ENCODE data around the gene PARD3B.
A peak's percentile ranks its signal among the peaks of the same experiment; 100 is the strongest.

The PARD3B gene

DNA sequence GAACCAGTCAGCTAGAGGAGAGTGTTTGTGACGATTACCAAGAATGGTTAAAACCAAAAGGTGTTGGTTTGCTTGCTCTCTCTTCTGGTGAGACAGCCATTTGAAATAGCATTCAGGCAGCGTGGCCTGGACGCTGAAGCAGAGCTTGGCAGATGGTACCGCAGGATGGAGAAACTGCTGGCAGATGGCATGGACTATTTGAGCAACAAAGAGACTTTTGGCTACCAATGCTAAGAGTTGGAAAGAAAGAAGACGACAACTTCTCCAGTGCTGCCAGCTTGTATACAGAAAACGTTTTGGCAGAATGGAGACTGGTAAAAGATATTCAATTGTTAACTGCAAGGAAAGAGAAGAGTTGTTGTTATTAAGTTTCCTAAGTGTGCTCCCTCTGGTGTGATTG, 315.0 kb downstream of the PARD3B start:
- DNase-seq = peak; percentile 96

DNA sequence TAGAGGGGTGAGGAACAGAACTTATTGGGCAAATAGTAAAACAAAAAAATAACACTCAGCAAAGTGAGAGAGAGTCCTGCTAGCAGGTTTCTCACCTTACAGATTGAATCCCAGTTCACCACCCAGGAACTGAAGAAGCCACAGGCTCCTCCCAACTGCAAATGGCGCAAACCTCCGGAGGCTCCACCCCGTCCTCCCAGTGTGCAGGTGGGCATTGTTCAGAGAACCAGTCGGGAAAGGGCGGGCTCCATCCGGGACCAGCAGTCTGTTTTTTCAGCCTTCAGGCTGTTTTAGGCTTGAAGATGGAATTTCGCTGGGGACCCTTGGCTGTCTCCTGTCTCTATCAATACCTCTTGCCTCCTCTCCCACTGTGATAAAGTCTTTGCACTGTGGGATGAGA, 317.5 kb downstream of the PARD3B start:
- DNase-seq = no peak

DNA sequence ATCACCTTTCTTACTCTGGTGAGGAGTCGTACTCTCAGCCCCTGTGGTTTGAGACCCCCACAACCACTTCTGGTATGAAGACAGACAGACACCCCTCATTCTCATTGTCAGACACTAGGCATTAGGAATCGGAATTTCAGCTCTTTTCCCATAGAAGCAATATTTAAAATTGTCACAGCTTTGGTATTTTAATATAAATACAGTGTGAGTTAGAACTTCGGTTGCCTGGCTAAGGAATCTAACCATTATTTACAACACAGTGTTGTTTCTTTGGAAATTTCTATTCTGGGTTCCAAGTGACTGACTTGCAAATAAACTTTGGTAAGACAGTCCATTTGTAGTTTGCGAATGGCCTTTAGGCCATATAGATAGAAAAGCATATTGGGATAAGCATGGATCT, 318.1 kb downstream of the PARD3B start:
- DNase-seq = no peak

DNA sequence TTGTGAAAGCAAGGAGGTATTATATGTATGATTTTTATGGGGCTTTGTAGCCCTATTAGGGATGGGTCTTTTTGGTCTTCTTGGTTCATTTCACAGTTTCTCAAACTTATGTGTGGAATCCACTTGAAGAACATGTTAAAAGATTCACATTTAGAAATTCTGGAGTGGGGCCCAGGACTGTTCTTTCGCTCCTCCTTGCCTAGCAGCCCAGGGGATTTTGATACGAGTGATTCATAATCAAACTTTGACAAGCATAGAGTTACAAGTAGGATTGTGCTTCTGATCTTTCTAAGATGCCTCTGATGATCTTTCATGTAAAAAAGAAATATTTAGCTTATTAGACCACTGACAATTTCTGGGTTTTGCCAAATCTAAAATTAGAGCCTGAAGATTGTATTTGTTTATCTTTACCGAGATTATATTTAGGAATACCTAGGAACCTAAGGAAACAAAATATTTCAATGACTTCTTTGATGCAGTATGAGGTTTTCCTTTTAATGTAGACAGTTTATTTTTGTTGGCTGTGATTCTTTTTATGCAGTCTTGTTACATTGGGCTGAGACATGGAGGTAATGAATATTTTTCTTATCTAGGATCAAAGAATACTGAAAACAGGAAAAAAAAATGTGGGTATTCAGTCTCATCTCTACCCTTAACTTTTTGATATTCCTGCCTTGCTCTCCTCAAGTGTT, 324.0 kb downstream of the PARD3B start:
- DNase-seq = no peak

DNA sequence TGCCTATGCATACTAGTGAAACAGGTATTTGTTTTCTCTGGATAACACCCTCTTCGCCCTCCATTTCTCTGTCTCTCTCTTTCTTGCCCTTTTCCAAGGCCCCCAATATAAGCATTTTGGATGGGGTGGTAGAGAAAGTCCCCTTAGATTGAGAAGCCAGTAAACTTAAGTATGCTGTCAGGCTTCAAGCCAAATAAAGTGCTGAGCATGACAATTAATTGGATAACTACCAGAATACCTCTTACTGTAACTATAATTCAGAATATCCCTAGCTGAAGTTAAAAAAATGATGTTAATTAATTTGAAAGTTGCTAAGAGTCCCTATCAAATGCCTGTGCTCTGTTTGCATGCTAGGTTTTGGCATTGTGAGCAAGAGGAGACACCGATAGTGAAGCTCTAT, 324.8 kb downstream of the PARD3B start:
- DNase-seq = no peak

DNA sequence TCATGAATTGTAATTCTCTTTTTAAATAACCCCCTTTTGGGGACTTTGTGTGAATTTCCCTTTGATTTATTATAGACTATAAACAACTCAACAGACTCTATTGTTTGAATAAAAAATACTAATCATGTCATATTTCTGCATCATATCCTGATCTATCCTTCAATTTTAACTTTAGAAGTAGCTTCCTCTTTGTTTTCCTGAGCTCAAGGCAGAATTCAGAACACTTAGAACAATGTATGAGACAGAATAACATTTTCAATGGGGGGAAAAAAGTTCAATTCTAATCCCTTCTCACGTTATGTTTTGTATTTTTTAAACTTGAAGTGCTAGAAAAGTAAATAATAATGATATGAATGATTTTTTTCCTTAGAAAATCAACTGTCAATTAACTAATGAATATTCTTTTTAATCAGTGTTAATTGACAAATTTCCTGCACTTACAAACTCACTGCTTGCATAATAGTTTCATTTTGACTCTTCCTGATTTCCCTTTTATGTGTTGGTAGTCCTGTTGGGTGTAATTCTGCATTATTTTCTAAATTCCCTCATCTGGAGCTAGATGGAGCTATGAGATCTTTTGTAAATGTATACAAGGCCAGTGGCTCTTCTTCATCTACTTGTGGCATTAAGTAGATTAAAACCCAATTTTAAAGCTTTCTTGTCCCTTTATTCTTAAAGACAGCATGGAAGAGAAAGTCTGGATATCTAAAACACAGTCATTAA, 326.1 kb downstream of the PARD3B start:
- DNase-seq = peak; percentile 59

DNA sequence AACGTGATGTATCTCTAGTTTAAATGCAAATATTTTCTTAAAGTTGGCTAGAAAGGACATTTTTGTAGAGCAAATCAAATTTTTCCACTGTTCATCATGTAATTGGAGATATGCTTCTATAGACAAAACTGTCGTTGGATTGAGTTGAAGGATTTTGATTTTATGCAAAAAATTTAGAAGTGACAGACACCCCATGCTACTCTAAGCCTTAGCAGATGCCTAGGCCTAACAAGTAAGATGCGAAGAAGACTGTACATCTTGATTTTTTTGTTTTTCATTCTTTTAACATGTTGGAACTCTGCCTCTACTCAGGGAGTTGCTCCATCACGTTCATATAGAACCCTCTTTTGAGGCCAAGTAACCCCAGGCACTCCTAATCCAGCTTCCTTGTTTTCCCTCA, 331.0 kb downstream of the PARD3B start:
- DNase-seq = no peak

DNA sequence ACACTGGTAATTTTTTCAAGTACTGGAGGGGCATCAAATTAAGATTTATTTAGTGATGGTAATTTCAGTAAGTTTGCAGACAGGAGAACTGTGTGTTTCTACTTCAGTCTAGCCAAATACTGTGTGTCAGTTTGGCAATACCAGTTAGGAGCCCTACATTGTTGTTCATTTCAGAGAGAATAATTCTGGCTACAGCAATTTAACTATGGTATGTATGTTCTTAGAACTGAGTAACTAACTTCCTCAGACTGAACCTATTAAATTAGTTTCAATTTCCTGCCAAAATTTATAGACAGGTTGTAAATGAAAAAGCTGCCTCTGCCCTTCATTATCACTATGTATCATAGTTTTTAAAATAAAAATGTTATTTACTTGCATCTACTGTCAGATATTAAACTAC, 332.4 kb downstream of the PARD3B start:
- no peak for DNase-seq

DNA sequence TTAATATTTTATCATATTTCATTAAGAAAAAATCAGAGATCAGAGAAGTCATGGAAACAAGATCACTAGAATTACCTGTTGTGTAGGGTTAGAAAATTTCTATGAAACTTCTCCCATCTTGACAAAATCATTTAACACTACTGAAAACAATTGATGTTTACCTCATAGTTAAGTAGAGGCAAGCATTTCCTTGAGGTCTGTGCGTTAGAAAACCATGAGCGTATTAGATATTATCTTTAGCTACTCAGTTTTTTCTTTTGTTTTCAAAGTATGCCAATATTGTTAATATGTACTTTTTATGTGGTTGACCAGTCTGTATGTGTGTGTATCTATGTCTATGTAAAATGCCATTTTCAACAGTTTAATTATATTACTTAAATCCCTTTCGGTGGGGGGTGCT, 335.7 kb downstream of the PARD3B start:
- no peak for DNase-seq

DNA sequence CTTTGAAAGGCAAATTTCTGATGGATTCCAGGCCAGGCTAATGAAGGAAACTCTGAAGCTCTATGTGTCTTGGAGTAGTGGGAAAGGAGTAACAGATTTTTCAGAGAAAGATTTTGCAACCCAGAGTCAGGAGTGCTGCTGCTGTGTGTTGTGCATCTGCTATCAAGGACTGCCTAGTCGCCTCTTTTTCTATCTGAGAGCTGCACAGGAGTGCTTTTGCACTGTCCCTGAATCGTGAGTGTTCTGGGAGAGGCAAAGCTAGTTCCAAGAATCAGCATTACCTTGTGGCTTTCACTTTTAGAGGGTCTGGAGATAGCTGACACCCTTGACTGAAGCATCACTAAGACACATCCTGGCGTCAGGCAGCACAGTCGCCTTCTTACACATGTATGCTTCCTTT, 336.4 kb downstream of the PARD3B start:
- DNase-seq = no peak

DNA sequence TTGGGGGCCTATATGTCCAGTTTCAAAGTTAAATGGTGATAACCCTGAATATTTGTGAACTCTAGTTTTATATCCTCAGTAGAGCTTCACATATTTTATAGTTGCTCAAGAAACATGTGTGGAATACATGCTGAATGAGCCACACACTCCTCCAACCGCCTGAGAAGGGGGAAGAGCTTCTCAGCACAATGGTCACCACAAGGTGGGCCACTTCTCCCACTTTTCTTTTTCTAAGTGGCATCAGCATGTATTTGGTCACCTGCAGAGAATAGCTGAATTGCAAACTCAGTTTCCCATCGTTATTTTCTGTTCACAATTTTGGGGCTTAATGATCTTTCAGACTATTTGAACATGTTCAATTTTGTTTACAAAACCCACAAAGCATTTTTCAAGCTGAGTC, 340.5 kb downstream of the PARD3B start:
- no peak for DNase-seq

DNA sequence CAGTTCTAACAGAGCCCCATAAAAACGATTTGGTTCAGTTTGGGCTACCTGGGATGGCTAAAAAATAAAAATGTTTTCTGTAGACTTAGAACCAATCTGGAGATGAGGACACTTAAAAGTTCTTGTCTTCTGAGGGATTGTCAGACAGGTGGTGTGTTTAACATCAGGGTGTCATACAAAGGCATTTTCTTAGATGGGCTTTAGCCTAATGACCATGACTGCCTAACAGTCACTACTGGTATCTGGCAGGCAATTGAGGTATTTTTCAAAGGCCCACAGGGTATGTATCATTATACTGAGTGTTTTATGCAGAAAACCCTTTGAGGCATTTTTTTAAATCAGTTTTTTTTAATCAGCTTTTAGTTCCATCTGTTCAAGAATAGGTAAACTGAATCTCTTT, 341.4 kb downstream of the PARD3B start:
- DNase-seq = no peak

DNA sequence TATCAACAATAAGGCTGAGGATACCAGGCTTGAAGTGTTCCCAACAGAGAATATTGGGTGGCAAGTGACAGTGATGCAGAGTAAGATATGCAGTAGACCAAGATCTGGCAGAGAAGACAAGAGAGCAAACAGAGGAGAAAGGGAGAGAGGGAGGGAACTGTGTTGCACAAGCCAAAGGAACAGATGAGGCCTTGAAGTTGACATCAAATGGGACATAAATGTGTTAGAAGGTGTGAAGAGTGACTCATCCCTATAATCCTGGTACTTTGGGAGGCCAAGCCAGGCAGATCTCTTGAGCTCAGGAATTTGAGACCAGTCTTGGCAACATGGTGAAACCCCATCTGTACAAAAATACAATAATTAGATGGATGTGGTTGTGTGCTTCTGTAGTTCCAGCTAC, 342.9 kb downstream of the PARD3B start:
- DNase-seq = no peak

DNA sequence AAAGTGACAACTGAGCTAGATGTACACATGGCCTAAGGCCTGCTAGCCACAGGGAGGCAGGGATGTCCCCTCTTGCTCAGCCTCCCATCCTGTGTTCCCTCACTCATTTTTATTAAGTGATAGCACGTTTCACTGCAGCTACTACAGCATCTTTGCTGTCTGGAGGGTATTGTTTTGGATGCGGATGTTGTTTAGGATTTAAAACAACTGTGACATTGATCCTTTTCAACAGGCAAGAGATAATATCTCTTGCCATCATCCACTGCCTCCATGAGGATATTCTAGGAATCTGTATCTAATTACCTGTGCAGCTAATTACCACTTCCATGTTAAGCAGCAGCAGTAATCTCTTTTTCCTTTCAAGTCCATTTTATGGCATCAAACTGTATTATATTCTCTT, 345.4 kb downstream of the PARD3B start:
- DNase-seq = no peak

DNA sequence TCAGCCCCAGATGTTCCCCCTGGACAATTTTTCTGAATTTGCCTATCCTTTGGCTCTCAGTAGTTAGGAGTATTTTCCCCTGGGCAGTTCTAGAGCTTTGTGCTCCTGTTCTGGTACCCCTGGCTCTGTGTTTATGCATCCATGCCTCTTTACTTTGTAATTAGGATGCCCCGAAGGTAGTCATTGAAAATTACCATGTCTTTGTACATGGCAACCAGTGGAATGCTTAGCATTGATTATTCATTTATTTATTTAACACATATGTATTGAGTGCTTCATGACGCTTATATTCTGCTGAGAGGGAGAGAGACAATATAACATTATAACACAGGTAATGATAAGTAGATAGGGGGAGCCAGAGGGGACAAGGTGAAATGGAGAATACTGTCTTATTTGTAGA, 346.5 kb downstream of the PARD3B start:
- DNase-seq = no peak

DNA sequence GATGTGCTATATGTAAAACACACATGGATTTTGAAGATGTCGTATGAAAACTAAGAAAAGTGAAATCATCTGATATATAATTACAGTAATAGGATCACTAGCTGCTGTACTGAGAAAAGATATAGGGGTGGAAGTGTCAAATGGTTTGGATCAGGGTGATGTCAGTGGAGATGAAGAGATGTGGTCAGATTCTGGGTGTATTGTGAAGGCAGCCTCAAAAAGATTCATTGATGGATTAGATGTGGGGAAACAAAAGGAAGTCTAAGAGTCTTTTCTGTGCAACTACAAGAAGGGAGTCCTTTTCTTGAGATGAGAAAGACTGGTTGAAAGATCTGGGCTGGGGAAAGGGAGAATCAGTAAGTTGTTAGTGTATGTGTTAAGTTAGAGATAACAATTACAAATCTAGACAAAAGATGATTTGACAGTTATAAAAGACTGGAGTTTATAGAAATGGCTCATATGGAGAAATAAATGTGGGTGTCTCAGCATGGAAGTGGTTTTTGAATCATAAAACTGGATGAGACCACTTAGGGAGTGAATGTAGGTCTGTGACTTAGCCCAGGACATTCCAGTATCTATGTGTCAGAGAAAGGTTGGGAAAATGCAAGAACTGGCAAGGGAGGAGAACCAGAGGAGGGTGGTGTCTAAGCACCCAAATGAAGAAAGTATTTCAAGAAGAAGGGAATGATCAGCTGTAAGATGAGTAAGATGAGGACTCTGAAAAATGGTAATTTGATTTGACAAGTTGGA, 347.4 kb downstream of the PARD3B start:
- DNase-seq = no peak

DNA sequence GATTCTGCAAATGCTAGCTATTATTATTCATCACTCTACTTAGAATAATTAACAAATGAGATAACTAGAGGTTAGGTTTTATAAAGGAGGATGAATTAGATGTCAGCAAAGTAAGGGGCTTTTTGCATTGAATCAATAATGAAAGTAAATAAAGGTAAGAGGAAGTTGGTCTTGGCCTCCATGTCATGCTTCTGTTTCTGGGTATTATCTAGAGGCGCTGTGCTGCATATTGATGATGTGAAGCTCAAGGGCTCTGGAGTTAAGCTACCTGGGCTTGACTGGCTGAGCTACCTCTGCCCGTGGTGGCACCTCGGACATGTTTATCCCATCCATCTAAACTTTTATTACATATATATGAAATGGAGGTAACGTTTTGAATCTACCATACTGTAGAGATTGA, 350.9 kb downstream of the PARD3B start:
- DNase-seq = no peak

DNA sequence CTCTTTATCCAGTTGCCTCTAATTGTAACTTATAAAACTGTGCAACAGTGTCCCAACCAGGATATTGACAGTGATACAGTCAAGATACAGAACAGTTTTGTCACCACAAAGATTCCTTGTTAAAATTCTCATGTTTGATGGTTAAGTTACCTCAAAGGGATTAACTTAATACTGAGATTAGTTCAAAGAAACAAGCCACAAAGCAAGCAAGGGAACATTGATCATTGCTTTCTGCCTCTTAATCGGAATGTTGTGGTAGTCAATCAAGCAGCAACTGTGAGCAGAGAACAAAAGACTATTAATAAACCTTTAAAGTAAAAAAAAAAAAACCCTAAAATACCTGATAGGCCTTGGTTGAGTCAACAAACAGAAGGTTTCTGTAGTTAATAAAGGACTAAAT, 352.3 kb downstream of the PARD3B start:
- DNase-seq = no peak

DNA sequence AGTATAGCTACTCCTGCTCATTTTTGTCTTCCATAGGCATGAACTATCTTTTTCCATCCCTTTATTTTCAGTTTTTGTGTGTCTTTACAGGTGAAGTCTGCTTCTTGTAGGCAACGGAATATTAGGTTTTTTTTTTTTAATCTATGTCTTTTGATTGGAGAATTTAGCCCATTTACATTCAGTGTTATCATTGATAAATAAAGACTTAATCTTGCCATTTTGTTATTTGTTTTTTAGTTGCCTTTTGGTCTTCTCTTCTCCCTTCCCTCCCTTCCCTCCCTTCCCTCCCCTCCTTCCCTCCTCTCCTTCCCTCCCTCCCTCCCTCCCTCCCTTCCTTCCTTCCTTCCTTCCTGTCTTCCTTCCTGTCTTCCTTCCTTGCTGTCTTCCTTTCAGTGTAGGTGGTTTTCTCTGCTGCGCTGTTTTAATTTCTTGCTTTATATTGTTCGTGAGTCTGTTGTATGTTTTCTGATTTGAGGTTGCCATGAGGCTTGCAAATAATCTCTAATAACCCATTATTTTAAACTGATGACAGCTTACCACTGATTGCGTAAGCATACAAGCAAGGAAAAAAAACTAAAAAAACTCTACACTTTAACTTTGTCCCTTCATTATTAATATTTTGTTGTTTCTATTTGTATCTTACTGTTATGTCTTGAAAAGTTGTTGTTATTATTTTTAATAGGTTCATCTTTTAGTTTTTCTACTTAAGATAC, 353.8 kb downstream of the PARD3B start:
- DNase-seq = no peak

DNA sequence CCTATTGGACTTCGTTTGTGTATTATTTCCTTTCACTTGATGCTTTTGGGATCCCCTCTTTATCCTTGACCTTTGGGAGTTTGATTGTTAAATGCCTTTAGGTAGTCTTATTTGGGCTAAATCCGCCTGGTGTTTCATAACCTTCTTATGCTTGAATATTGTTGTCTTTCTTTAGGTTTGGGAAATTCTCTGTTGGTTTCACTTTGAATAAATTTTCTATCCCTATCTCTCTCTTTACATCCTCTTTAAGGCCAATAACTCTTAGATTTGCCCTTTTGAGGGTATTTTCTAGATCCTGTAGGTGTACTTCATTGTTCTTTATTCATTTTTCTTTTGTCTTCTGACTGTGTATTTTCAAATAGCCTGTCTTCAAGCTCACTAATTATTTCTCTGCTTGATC, 354.7 kb downstream of the PARD3B start:
- no peak for DNase-seq

DNA sequence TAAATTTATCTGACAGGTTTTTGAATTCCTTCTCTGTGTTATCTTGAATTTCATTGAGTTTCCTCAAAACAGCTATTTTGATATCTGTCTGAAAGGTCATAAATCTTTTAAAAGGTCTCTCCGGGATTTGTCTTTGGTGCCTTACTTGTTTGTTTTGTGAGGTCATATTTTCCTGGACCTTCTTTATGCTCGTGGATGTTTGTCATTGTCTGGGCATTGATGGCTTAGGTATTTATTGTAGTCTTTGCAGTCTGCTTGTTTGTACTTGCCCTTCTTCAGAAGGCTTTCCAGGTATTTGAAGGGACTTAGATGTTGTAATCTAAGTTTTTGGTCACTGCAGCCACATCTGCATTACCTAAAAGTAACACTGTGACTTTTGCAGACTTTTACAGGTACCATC, 355.2 kb downstream of the PARD3B start:
- DNase-seq = no peak

DNA sequence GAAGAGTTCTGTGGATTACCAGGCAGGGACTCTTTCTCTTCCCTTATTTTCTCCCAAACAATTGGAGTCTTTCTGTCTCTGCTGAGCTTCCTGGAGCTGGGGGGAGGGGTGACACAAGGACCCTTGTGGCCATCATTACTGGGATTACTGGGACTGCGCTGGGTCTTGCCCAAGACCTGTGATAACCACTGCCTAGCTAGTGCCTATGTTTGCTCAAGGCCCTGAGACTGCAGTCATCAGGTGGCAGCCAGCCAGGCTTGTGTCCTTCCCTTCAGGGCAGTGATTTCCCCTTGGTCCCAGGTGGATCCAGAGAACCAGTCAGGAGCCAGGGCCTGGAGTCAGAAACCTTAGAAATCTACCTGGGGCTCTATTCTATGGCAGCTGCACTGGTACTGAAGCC, 355.6 kb downstream of the PARD3B start:
- DNase-seq = no peak

DNA sequence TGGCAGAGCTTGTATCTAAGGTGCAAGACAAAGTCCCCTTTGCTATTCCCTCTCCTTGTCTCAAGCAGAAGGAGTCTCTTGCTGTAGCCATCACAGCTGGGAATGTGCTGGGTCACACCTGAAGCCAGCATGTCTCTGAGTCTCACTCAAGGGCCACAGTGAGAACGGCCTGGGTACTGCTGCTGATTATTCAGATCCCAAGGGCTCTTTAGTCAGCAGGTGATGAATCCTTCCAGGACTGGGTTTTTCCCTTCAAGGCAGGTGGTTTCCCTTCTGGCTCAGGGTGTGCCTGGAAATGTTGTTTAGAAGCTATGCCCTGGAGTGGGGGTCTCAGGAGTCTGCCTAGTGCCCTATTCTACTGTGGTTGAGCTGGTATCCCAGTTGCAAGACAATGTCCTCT, 356.3 kb downstream of the PARD3B start:
- no peak for DNase-seq

DNA sequence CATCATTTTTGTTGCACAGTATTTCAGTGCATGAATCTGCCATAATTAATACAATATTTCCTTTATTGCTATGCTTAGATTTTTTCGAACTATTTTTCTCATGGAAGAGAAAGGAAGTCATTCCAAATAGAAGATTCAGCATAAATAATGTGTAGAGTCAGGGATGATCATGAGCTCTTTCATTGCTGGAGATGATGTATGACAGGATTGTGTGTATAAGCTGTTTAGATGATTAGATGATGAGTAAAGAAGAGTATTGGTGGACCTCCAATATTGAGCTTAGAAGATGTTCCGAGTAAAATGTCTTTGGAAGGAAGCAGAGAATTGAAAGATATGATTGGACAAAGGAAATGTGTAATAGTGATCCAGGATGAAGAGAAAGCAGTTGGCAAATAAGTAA, 364.5 kb downstream of the PARD3B start:
- no peak for DNase-seq

All from NCI-H1694 treated with DMSO at 0.1 percent for 48 hours (cell line).